PC-9 (cell line): ENCODE data around the gene TMIGD1. TPM values are rescaled to one million over a fixed set of nuclear protein-coding genes. Genes with fewer than 3 reads are reported as not detected.
A peak's percentile ranks its signal among the peaks of the same experiment; 100 is the strongest.

ENCODE experiments used
- Bru-seq: library from RNA; stranded (reverse); fragments of 400-500 nt; gene quantifications from one replicate; lab custom pipeline; 2021; lab: Mats Ljungman, UMichigan
- BruChase-seq, 2 experiments: library from RNA; stranded (reverse); fragments of 400-500 nt; gene quantifications; one replicate each; lab custom pipeline; 2021; lab: Mats Ljungman, UMichigan
- BruUV-seq: library from RNA; stranded (reverse); fragments of 400-500 nt; replicated peaks from 2 replicates; lab custom pipeline; 2021; lab: Mats Ljungman, UMichigan
- CTCF ChIA-PET: fragments of 300-600 bp; sonication (Branson Sonifier 250); formaldehyde crosslinking; loops from one replicate; lab custom pipeline; 2022; ENCODE audit warnings: antibody characterized with exemption; lab: Charles Lee
- POLR2A ChIA-PET: fragments of 300-600 bp; sonication (Branson Sonifier 250); formaldehyde crosslinking; loops from one replicate; lab custom pipeline; 2022; ENCODE audit warnings: antibody characterized with exemption; ENCODE audit not compliant: unreplicated experiment; lab: Charles Lee
- DNase-seq, 2 experiments: peaks; one replicate each; pipeline versions ENCODE4 v3.0.0 to v3.0.0-alpha.2; 2015 to 2022; ENCODE audit warnings: mixed read lengths in 1 of 2
- H2AFZ ChIP-seq: fragments of 200-600 bp; sonication (generic); 2 replicates; pipeline ENCODE4 v1.8.1; 2017; ENCODE audit warnings: antibody characterized with exemption
- H3F3A ChIP-seq: fragments of 200-600 bp; sonication (generic); 2 replicates; pipeline ENCODE4 v1.8.1; 2017; ENCODE audit warnings: antibody characterized with exemption, mild to moderate bottlenecking, low read depth; ENCODE audit not compliant: insufficient read depth
- H3K27ac ChIP-seq: fragments of 200-600 bp; sonication (generic); 2 replicates; pipeline ENCODE4 v1.6.1; 2016; ENCODE audit warnings: mixed run types
- H3K27me3 ChIP-seq: fragments of 200-600 bp; sonication (generic); 2 replicates; pipeline ENCODE4 v1.6.1; 2016; ENCODE audit warnings: low read depth, mixed run types; ENCODE audit not compliant: insufficient read depth
- H3K36me3 ChIP-seq: fragments of 200-600 bp; sonication (generic); 2 replicates; pipeline ENCODE4 v1.6.1; 2016; ENCODE audit warnings: low read depth, mixed run types
- H3K4me1 ChIP-seq: fragments of 200-600 bp; sonication (generic); replicated peaks from 2 replicates; pipeline ENCODE4 v1.6.1; 2016; ENCODE audit warnings: mixed run types; ENCODE audit not compliant: insufficient read depth
- H3K4me2 ChIP-seq: fragments of 200-600 bp; sonication (generic); 2 replicates; pipeline ENCODE4 v1.6.1; 2017; ENCODE audit warnings: mixed run types
- H3K4me3 ChIP-seq: fragments of 200-600 bp; sonication (generic); 2 replicates; pipeline ENCODE4 v1.6.1; 2016; ENCODE audit warnings: mixed run types
- H3K79me2 ChIP-seq: fragments of 200-600 bp; sonication (generic); 2 replicates; pipeline ENCODE4 v1.6.1; 2017; ENCODE audit warnings: low read depth, mixed run types
- H3K9me2 ChIP-seq: fragments of 200-600 bp; sonication (generic); 2 replicates; pipeline ENCODE4 v1.8.1; 2017; ENCODE audit warnings: mild to moderate bottlenecking; ENCODE audit not compliant: insufficient read depth
- H3K9me3 ChIP-seq: fragments of 200-600 bp; sonication (generic); 2 replicates; pipeline ENCODE4 v1.8.1; 2016; ENCODE audit warnings: low read depth; ENCODE audit not compliant: insufficient read depth
- H4K20me1 ChIP-seq: fragments of 200-600 bp; sonication (generic); 2 replicates; pipeline ENCODE4 v1.8.1; 2017; ENCODE audit not compliant: insufficient read depth
- EZH2 ChIP-seq: fragments of 200-600 bp; sonication (generic); IDR thresholded peaks from 2 replicates; pipeline ENCODE4 v1.8.0; 2017; ENCODE audit warnings: antibody characterized with exemption, low read depth
- intact Hi-C: fragments of 100-400 bp; cut with micrococcal nuclease; formaldehyde crosslinking; loops from one replicate; pipeline ENCODE4 v1.10.0; 2022; ENCODE audit not compliant: unreplicated experiment
- long read RNA-seq: library from polyadenylated mRNA; stranded (forward); transcript quantifications from one replicate; pipeline ENCODE4 v2.0.0, GENCODE V29; 2022
- total RNA-seq: library from RNA; stranded (reverse); gene quantifications from 2 replicates; pipeline ENCODE4 v1.2.3, GENCODE V29; 2021
- TF ChIP-seq, protein P1 (sequence below): fragments of 200-600 bp; sonication (generic); conservative IDR thresholded peaks from 2 replicates; pipeline ENCODE4 v1.6.1; 2017; ENCODE audit warnings: mixed run types, antibody characterized with exemption, mild to moderate bottlenecking, moderate library complexity

Gene TMIGD1, protein sequence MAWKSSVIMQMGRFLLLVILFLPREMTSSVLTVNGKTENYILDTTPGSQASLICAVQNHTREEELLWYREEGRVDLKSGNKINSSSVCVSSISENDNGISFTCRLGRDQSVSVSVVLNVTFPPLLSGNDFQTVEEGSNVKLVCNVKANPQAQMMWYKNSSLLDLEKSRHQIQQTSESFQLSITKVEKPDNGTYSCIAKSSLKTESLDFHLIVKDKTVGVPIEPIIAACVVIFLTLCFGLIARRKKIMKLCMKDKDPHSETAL
- total RNA-seq: not detected in 2 replicates
- Bru-seq, nascent RNA: percentile 11 among the genes with signal in this experiment
- BruChase-seq, experiment 1, labeled RNA remaining after a 2-hour chase: percentile 13 among the genes with signal in this experiment
- not detected for BruChase-seq, experiment 2, labeled RNA remaining after a 6-hour chase
- long read RNA-seq: 0 reads

DNA sequence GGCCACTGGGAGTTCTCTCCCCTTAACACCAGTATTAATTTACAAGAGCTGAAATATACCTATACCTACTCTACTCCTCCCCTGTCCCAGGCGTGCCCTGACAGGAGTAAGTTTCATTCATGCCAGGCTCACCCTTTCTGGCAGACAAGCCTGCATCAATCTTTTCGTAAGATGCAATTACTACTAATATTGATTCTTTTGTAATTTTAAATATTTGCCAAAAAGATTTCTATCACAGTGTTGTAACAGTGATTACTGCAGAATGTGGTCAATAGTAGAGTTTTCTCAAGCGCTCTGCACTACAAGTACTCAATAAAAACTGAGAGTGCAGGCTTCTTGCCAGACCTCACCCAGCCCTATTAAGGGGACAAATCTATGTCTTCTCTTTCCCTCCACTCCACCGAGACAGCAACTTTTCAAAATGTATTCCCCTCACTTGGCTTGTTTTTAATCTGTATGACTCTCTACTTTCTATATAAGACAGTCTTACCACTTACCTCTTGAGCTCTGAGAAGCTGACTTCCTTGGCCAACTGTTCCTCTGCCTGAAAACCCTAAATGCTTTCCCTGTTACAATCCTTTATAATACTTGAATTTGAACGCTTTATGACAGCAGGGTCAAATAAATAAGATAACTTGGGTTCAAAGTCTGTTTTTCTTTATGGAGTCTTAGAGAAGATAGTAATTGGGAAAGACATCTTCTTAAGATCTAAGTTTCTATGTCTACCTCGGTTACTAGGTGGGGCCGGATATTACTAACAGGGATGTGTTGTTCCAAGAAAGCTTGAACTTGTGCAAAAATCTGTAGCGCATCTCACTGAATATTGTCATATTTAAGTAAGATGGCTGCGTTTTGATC, at the start of gene TMIGD1:
Gene TMIGD1, minus strand, starts transcription at position 555 of the 858 bp plus-strand sequence. CDS start 1,924 bp downstream, outside the sequence.
- H2AFZ ChIP-seq: no peak within 1 kb of the TSS
- no peaks in the 10 kb centered on the region for H3K27me3 ChIP-seq
- no peak within 1 kb of the TSS for H3K4me2 ChIP-seq
- ChIA-PET CTCF (no interaction called here), POLR2A (interaction anchor here (0.6 kb wide), 1 partner anchor 173 kb away, joined by 7 read pairs; no protein-coding TSS in a partner anchor)
- H3K4me3 ChIP-seq: no peak within 1 kb of the TSS
- H3F3A ChIP-seq: no peaks in the 10 kb centered on the region
- no peak for DNase-seq
- no peaks in the 10 kb centered on the region for H3K79me2 ChIP-seq
- no peaks in the 10 kb centered on the region for H3K9me2 ChIP-seq
- TF ChIP-seq, protein P1, sequence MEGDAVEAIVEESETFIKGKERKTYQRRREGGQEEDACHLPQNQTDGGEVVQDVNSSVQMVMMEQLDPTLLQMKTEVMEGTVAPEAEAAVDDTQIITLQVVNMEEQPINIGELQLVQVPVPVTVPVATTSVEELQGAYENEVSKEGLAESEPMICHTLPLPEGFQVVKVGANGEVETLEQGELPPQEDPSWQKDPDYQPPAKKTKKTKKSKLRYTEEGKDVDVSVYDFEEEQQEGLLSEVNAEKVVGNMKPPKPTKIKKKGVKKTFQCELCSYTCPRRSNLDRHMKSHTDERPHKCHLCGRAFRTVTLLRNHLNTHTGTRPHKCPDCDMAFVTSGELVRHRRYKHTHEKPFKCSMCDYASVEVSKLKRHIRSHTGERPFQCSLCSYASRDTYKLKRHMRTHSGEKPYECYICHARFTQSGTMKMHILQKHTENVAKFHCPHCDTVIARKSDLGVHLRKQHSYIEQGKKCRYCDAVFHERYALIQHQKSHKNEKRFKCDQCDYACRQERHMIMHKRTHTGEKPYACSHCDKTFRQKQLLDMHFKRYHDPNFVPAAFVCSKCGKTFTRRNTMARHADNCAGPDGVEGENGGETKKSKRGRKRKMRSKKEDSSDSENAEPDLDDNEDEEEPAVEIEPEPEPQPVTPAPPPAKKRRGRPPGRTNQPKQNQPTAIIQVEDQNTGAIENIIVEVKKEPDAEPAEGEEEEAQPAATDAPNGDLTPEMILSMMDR: no peak
- no peak for TF ChIP-seq EZH2
- peaks cover 10% of the 10 kb centered on the region; the same call in 1 of the 2 replicates for H3K4me1 ChIP-seq
- H3K27ac ChIP-seq: no peak within 1 kb of the TSS
- intact Hi-C loops: no loop called here
- BruUV-seq: no TSS peak
- no peaks in the 10 kb centered on the region for H3K9me3 ChIP-seq
- no peaks in the 10 kb centered on the region for H3K36me3 ChIP-seq
- H4K20me1 ChIP-seq: no peaks in the 10 kb centered on the region

DNA sequence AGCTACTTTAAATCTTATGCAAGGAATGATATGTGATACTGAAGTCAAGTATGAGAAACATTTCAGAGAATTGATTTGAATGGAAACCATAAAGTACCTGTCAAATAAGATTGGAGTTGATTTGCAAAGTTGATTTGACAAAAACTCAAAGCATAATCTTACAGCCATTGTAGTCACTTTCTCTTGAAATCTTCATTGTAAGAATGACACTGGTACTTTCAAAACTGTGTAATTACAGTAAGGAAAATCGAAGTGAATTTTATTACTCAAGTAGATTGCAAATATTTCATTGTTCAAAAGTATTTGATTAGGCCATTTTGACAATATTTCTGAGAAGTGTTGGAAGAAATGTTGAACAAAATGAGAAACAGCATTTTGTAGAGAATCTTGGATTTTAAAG, 48.5 kb upstream of the TMIGD1 start:
- TF ChIP-seq, protein P1: no peak
- no peak for TF ChIP-seq EZH2
- no TSS peak for BruUV-seq
- H2AFZ ChIP-seq: no peak overlapping the region
- peaks cover 45% of the 10 kb centered on the region for H3K4me1 ChIP-seq
- H3K79me2 ChIP-seq: peaks cover 56% of the 10 kb centered on the region
- H3K27me3 ChIP-seq: no peaks in the 10 kb centered on the region
- peaks cover 9% of the 10 kb centered on the region for H3F3A ChIP-seq
- no peak overlapping the region for H3K27ac ChIP-seq
- H3K9me3 ChIP-seq: no peaks in the 10 kb centered on the region
- H3K36me3 ChIP-seq: peaks cover 20% of the 10 kb centered on the region
- H3K4me2 ChIP-seq: peak overlapping the region; percentile 97
- ChIA-PET POLR2A (no interaction called here), CTCF (no interaction called here)
- no peak for DNase-seq
- no peaks in the 10 kb centered on the region for H3K9me2 ChIP-seq
- intact Hi-C loops: no loop called here
- H4K20me1 ChIP-seq: peaks cover 24% of the 10 kb centered on the region
- H3K4me3 ChIP-seq: peak overlapping the region; percentile 35; the same call in 1 of the 2 replicates

DNA sequence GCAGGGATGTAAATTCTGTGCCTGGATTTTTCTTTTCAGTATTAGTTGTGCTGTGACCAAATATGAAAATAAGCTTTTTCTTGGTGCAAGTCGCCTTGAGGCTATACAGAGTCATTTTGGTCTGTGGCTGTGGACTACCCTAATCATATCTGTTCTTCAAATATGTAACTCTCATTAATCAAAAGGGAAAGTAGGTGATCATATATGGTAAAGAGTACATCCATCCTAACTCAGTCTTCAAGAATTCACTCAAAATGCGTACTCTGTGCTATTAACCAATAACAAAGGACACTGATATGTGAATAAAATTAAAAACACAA, 47.4 kb upstream of the TMIGD1 start:
- H3K79me2 ChIP-seq: peaks cover 56% of the 10 kb centered on the region
- H3K36me3 ChIP-seq: peaks cover 12% of the 10 kb centered on the region
- no TSS peak for BruUV-seq
- peak overlapping the region; percentile 97 for H3K4me2 ChIP-seq
- peaks cover 55% of the 10 kb centered on the region for H3K4me1 ChIP-seq
- intact Hi-C loops: no loop called here
- H3K9me3 ChIP-seq: no peaks in the 10 kb centered on the region
- no peak for DNase-seq
- peaks cover 19% of the 10 kb centered on the region for H3F3A ChIP-seq
- CTCF ChIA-PET: no interaction called here
- H4K20me1 ChIP-seq: peaks cover 24% of the 10 kb centered on the region
- H3K4me3 ChIP-seq: peak overlapping the region; percentile 84
- H2AFZ ChIP-seq: no peak overlapping the region
- H3K27me3 ChIP-seq: no peaks in the 10 kb centered on the region
- TF ChIP-seq, protein P1: no peak
- TF ChIP-seq EZH2: no peak
- H3K9me2 ChIP-seq: no peaks in the 10 kb centered on the region
- no peak overlapping the region for H3K27ac ChIP-seq
- POLR2A ChIA-PET: no interaction called here
